Measurements from ENCODE around the gene SYTL2. TPM values are rescaled to one million over a fixed set of nuclear protein-coding genes. Genes with fewer than 3 reads are reported as not detected.

The SYTL2 gene
- total and polyA plus RNA-seq, 4 donors = 2.6 to 27.4 (median 4.4) TPM

DNA sequence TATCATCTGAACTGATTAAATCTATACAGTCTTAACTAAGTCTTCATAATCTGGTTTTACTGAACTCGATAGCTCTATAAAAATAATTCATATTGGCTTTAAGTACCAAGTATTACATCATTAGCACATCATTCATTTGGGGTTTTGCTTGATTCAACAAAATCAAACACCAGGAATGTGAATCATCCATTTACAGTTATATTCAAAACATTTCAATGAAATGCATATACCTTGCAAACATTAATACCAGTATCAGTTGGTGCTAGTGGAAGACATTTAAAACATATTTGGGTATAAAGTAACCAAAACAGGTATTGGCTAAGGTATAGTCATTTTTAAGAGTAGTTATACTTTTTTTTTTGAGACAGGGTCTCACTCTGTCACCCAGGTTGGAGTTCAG, 112.7 kb downstream of the SYTL2 start:
- no peak for TF ChIP-seq TAF1 (conservative IDR thresholded peaks at IDR 0.05)
- no peak for TF ChIP-seq YY1 (IDR thresholded peaks at IDR 0.05)
- TF ChIP-seq, protein P1, sequence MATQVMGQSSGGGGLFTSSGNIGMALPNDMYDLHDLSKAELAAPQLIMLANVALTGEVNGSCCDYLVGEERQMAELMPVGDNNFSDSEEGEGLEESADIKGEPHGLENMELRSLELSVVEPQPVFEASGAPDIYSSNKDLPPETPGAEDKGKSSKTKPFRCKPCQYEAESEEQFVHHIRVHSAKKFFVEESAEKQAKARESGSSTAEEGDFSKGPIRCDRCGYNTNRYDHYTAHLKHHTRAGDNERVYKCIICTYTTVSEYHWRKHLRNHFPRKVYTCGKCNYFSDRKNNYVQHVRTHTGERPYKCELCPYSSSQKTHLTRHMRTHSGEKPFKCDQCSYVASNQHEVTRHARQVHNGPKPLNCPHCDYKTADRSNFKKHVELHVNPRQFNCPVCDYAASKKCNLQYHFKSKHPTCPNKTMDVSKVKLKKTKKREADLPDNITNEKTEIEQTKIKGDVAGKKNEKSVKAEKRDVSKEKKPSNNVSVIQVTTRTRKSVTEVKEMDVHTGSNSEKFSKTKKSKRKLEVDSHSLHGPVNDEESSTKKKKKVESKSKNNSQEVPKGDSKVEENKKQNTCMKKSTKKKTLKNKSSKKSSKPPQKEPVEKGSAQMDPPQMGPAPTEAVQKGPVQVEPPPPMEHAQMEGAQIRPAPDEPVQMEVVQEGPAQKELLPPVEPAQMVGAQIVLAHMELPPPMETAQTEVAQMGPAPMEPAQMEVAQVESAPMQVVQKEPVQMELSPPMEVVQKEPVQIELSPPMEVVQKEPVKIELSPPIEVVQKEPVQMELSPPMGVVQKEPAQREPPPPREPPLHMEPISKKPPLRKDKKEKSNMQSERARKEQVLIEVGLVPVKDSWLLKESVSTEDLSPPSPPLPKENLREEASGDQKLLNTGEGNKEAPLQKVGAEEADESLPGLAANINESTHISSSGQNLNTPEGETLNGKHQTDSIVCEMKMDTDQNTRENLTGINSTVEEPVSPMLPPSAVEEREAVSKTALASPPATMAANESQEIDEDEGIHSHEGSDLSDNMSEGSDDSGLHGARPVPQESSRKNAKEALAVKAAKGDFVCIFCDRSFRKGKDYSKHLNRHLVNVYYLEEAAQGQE (IDR thresholded peaks at IDR 0.05) = no peak
- TF ChIP-seq, protein P2, sequence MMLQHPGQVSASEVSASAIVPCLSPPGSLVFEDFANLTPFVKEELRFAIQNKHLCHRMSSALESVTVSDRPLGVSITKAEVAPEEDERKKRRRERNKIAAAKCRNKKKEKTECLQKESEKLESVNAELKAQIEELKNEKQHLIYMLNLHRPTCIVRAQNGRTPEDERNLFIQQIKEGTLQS (IDR thresholded peaks at IDR 0.05) = no peak
- TF ChIP-seq HNF4G (IDR thresholded peaks at IDR 0.05) = no peak
- TF ChIP-seq RAD21 (IDR thresholded peaks at IDR 0.05) = no peak
- no peak for TF ChIP-seq SP1 (IDR thresholded peaks at IDR 0.05)
- TF ChIP-seq, protein P3, sequence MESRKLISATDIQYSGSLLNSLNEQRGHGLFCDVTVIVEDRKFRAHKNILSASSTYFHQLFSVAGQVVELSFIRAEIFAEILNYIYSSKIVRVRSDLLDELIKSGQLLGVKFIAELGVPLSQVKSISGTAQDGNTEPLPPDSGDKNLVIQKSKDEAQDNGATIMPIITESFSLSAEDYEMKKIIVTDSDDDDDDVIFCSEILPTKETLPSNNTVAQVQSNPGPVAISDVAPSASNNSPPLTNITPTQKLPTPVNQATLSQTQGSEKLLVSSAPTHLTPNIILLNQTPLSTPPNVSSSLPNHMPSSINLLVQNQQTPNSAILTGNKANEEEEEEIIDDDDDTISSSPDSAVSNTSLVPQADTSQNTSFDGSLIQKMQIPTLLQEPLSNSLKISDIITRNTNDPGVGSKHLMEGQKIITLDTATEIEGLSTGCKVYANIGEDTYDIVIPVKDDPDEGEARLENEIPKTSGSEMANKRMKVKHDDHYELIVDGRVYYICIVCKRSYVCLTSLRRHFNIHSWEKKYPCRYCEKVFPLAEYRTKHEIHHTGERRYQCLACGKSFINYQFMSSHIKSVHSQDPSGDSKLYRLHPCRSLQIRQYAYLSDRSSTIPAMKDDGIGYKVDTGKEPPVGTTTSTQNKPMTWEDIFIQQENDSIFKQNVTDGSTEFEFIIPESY (IDR thresholded peaks at IDR 0.05) = no peak
- TF ChIP-seq FOXA1 (IDR thresholded peaks at IDR 0.05) = no peak
- no peak for TF ChIP-seq RXRA (IDR thresholded peaks at IDR 0.05)
- TF ChIP-seq HNF4A (conservative IDR thresholded peaks at IDR 0.05) = no peak
- TF ChIP-seq, protein P4, sequence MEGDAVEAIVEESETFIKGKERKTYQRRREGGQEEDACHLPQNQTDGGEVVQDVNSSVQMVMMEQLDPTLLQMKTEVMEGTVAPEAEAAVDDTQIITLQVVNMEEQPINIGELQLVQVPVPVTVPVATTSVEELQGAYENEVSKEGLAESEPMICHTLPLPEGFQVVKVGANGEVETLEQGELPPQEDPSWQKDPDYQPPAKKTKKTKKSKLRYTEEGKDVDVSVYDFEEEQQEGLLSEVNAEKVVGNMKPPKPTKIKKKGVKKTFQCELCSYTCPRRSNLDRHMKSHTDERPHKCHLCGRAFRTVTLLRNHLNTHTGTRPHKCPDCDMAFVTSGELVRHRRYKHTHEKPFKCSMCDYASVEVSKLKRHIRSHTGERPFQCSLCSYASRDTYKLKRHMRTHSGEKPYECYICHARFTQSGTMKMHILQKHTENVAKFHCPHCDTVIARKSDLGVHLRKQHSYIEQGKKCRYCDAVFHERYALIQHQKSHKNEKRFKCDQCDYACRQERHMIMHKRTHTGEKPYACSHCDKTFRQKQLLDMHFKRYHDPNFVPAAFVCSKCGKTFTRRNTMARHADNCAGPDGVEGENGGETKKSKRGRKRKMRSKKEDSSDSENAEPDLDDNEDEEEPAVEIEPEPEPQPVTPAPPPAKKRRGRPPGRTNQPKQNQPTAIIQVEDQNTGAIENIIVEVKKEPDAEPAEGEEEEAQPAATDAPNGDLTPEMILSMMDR (IDR thresholded peaks at IDR 0.05; ENCODE audit: low read depth, low read length, missing input control) = no peak

DNA sequence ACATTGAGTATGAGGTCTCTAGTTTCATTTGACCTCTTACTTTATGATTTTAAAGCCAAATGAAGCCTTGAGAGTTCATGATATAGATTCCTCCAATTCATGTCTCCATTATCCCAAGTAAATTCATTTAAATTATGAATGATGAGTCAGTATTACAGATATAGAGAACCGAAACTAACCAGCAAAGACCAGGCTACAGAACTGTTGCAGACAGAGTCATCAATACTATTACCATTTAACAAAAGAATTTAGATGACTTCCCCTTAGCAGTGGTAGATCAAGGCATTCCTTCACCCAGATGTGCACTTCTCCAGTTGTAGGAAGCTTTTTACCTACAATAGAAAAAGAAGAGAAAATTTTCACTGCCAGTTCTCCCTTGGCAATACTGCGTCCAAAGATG, 113.2 kb downstream of the SYTL2 start:
- no peaks in the 10 kb centered on the region for H3K4me1 ChIP-seq (ENCODE audit: control insufficient read depth in 4 of 4, insufficient read depth in 4 of 4, low read length in 3 of 4)
- no peak overlapping the region for H3K27ac ChIP-seq (ENCODE audit: low read depth in 1 of 2, low read length in 2 of 2)
- H3K36me3 ChIP-seq (ENCODE audit: control insufficient read depth in 4 of 4, insufficient read depth in 3 of 4, low read depth in 1 of 4, low read length in 3 of 4) = no peaks in the 10 kb centered on the region
- 93% methylated on average over 2 of the region's 2 CpGs for WGBS
- H3K27me3 ChIP-seq (ENCODE audit: control insufficient read depth in 4 of 4, insufficient read depth in 4 of 4, low read length in 3 of 4) = no peaks in the 10 kb centered on the region
- no peak overlapping the region for H3K4me3 ChIP-seq (ENCODE audit: low read depth in 1 of 3, low read length in 3 of 3)
- H3K9ac ChIP-seq (ENCODE audit: low read depth in 1 of 2, low read length in 2 of 2) = no peak overlapping the region
- no peak for TF ChIP-seq NR2F2 (IDR thresholded peaks at IDR 0.05)
- TF ChIP-seq EGR1 (IDR thresholded peaks at IDR 0.05; ENCODE audit: low read depth in 2 of 2) = no peak
- TF ChIP-seq JUND (IDR thresholded peaks at IDR 0.05) = no peak
- no peak for DNase-seq (ENCODE audit: low spot score)
- H3K9me3 ChIP-seq (ENCODE audit: control insufficient read depth in 4 of 4, low read length in 3 of 4) = no peaks in the 10 kb centered on the region

More for the DNA sequence above, 112.7 kb downstream of the SYTL2 start:
- DNase-seq (ENCODE audit: low spot score) = no peak
- no peaks in the 10 kb centered on the region for H3K27me3 ChIP-seq (ENCODE audit: control insufficient read depth in 4 of 4, insufficient read depth in 4 of 4, low read length in 3 of 4)
- no peak overlapping the region for H3K9ac ChIP-seq (ENCODE audit: low read depth in 1 of 2, low read length in 2 of 2)
- WGBS = 73% methylated on average over 1 of the region's 1 CpG
- no peaks in the 10 kb centered on the region for H3K36me3 ChIP-seq (ENCODE audit: control insufficient read depth in 4 of 4, insufficient read depth in 3 of 4, low read depth in 1 of 4, low read length in 3 of 4)
- H3K9me3 ChIP-seq (ENCODE audit: control insufficient read depth in 4 of 4, low read length in 3 of 4) = no peaks in the 10 kb centered on the region
- H3K4me1 ChIP-seq (ENCODE audit: control insufficient read depth in 4 of 4, insufficient read depth in 4 of 4, low read length in 3 of 4) = no peaks in the 10 kb centered on the region
- no peak overlapping the region for H3K27ac ChIP-seq (ENCODE audit: low read depth in 1 of 2, low read length in 2 of 2)
- no peak overlapping the region for H3K4me3 ChIP-seq (ENCODE audit: low read depth in 1 of 3, low read length in 3 of 3)

Data from liver (tissue), 9 donors.